Measurements from ENCODE around the gene DRAM1.

DNA sequence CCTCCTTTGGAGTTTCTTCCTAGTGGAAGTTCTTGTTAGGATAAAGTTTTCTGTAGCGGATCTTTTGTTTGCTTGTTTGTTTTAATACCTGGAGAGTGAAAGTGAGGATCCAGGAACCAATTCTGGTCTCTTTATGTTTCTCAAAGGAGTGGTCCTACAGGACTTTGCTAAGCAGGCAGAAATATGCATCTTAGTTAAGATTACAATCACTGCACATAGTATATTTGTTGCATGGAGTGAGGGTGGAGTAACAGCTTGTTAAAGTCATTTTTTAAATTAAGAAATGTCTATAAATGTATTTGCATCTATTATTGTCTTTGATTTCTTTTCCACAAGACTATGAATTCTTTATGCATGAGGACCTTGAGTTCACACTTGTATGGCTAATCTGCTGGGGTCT is 76.7 kb downstream of the DRAM1 start:
- TF ChIP-seq, protein P1, sequence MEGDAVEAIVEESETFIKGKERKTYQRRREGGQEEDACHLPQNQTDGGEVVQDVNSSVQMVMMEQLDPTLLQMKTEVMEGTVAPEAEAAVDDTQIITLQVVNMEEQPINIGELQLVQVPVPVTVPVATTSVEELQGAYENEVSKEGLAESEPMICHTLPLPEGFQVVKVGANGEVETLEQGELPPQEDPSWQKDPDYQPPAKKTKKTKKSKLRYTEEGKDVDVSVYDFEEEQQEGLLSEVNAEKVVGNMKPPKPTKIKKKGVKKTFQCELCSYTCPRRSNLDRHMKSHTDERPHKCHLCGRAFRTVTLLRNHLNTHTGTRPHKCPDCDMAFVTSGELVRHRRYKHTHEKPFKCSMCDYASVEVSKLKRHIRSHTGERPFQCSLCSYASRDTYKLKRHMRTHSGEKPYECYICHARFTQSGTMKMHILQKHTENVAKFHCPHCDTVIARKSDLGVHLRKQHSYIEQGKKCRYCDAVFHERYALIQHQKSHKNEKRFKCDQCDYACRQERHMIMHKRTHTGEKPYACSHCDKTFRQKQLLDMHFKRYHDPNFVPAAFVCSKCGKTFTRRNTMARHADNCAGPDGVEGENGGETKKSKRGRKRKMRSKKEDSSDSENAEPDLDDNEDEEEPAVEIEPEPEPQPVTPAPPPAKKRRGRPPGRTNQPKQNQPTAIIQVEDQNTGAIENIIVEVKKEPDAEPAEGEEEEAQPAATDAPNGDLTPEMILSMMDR (IDR thresholded peaks at IDR 0.05; ENCODE audit: insufficient read depth, low read length), result no peak
- no peak for TF ChIP-seq POLR2AphosphoS5 (IDR thresholded peaks at IDR 0.05; ENCODE audit: low read depth)

All from HL-60 (cell line).